Esophagus (tissue), 2 donors: ENCODE data around the gene KCNE1. TPM values are rescaled to one million over a fixed set of nuclear protein-coding genes. Genes with fewer than 3 reads are reported as not detected.
"Not testable (repeated sequence)": the region's sequence is repeated elsewhere in the genome, so short reads cannot be mapped to it uniquely, and the experiment has no call there.

ENCODE experiments used
- H3K27ac ChIP-seq, 2 donors: one replicate each; pipeline ENCODE4 v1.5.1; 2013; ENCODE audit warnings: low read depth in 2 of 2, mild to moderate bottlenecking in 2 of 2, inconsistent platforms in 1 of 2, low read length in 1 of 2, moderate library complexity in 1 of 2
- H3K27me3 ChIP-seq, 2 donors: one replicate each; pipeline ENCODE4 v1.6.1; 2013; ENCODE audit warnings: low read length in 2 of 2, control low read depth in 1 of 2, mild to moderate bottlenecking in 1 of 2; ENCODE audit not compliant: insufficient read depth in 2 of 2, control insufficient read depth in 1 of 2
- H3K36me3 ChIP-seq, 2 donors: one replicate each; pipeline ENCODE4 v1.6.1; 2013; ENCODE audit warnings: low read length in 1 of 2; ENCODE audit not compliant: control insufficient read depth in 2 of 2, insufficient read depth in 2 of 2
- H3K4me1 ChIP-seq, 2 donors: one replicate each; pipeline ENCODE4 v1.6.1; 2013; ENCODE audit warnings: low read length in 1 of 2; ENCODE audit not compliant: control insufficient read depth in 2 of 2, insufficient read depth in 2 of 2
- H3K4me3 ChIP-seq, 2 donors: one replicate each; pipeline ENCODE4 v1.5.1; 2013; ENCODE audit warnings: low read length in 2 of 2, mild to moderate bottlenecking in 2 of 2, low read depth in 1 of 2, moderate library complexity in 1 of 2
- H3K9me3 ChIP-seq, 2 donors: one replicate each; pipeline ENCODE4 v1.6.1; 2013; ENCODE audit warnings: mild to moderate bottlenecking in 2 of 2, low read depth in 1 of 2, low read length in 1 of 2, moderate library complexity in 1 of 2; ENCODE audit not compliant: control insufficient read depth in 2 of 2, insufficient read depth in 1 of 2
- WGBS, 2 donors: extraction: QIAGEN DNeasy Blood & Tissue Kit; methylation state at CpG; one replicate each; pipeline ENCODE4 v1.1.7; 2013; 5-methylcytosine and 5-hydroxymethylcytosine counted together
- polyA plus RNA-seq, 2 donors: library from polyadenylated mRNA; stranded (reverse); fragments of 200-250 nt; gene quantifications; one replicate each; pipeline ENCODE4 v1.2.3, GENCODE V29; 2013
- donor health status: healthy with polysubstance abuse.
- donor health status: Bipolar disorder and iron deficiency.

KCNE1 gene
- polyA plus RNA-seq, 2 donors, result 0.04 to 0.12 TPM

GRCh38 chr21:34407294-34407693, 104.7 kb downstream of the KCNE1 start:
- no CpG with 5 or more reads among the region's 9 CpGs for WGBS, 2 donors
- not testable (repeated sequence) for H3K27ac ChIP-seq, H3K27me3 ChIP-seq, H3K4me1 ChIP-seq, H3K4me3 ChIP-seq, H3K36me3 ChIP-seq, H3K9me3 ChIP-seq

GRCh38 chr21:34406676-34407075, 105.3 kb downstream of the KCNE1 start:
- H3K27ac ChIP-seq, H3K36me3 ChIP-seq, H3K9me3 ChIP-seq, H3K27me3 ChIP-seq, H3K4me3 ChIP-seq, H3K4me1 ChIP-seq: not testable (repeated sequence)
- WGBS, 2 donors, result no CpG with 5 or more reads among the region's 2 CpGs

GRCh38 chr21:34406102-34406501, 105.9 kb downstream of the KCNE1 start:
- not testable (repeated sequence) for H3K4me3 ChIP-seq, H3K9me3 ChIP-seq, H3K4me1 ChIP-seq, H3K27me3 ChIP-seq, H3K27ac ChIP-seq, H3K36me3 ChIP-seq
- no CpG with 5 or more reads among the region's 6 CpGs for WGBS, 2 donors

GRCh38 chr21:34405686-34406085, 106.3 kb downstream of the KCNE1 start:
- not testable (repeated sequence) for H3K9me3 ChIP-seq, H3K4me3 ChIP-seq, H3K27ac ChIP-seq, H3K4me1 ChIP-seq, H3K27me3 ChIP-seq, H3K36me3 ChIP-seq
- WGBS, 2 donors, result no CpG with 5 or more reads among the region's 2 CpGs

GRCh38 chr21:34404742-34405141, 107.3 kb downstream of the KCNE1 start:
- H3K27ac ChIP-seq, H3K9me3 ChIP-seq, H3K36me3 ChIP-seq, H3K4me3 ChIP-seq, H3K4me1 ChIP-seq, H3K27me3 ChIP-seq: not testable (repeated sequence)
- WGBS, 2 donors, result no CpG with 5 or more reads among the region's 5 CpGs

- H3K36me3 ChIP-seq, H3K9me3 ChIP-seq, H3K4me1 ChIP-seq, H3K4me3 ChIP-seq, H3K27ac ChIP-seq, H3K27me3 ChIP-seq: not testable (repeated sequence)
- no CpG with 5 or more reads among the region's 5 CpGs for WGBS, 2 donors
Observed at GRCh38 chr21:34400522-34400921, 111.5 kb downstream of the KCNE1 start.

Other genes starting within 250 kb of the KCNE1 start
- gene KCNE2, start 148.2 kb downstream of the KCNE1 start, polyA plus RNA-seq, result under 1 TPM; 0.07 to 0.14 TPM
- 1 to 10 TPM; 1.2 to 2.6 TPM for gene SMIM11, start 136.7 kb downstream of the KCNE1 start, polyA plus RNA-seq
- not detected for gene SMIM34, start 88.3 kb downstream of the KCNE1 start, polyA plus RNA-seq
- 1 to 10 TPM; 6.4 to 9.9 TPM for gene RCAN1, start 102.9 kb upstream of the KCNE1 start, polyA plus RNA-seq
- under 1 TPM; 0.45 to 0.68 TPM for gene CLIC6, start 156.8 kb upstream of the KCNE1 start, polyA plus RNA-seq